ENCODE results near the gene CLEC4D.

DNA sequence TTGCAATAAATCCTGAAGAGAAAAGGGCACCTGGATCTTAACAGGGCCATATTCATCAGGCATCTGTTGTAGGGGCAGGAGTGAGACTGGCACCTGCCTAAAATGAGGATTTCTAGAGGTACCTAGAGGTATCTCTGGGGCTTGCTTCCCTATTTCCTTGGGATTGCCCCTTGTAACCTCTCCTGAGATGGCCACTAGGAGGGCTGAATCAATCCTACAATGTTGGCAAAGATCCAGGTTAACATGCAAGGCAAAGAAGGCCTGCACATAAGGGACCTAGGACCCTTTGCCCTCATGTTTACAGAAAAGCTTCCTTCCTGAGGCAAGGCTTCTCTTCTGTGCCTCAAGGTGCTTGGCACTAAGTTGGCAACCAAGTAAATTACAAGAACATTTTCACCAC lies 53.2 kb downstream of the CLEC4D start:
- TF ChIP-seq POLR2A (IDR thresholded peaks at IDR 0.05; ENCODE audit: low read length) (no peak), GATA1 (IDR thresholded peaks at IDR 0.05; ENCODE audit: low read depth, low read length) (no peak)

Data from erythroblast (primary cell).